H4 (cell line): Measurements from ENCODE around the gene ZNF324B. TPM values are rescaled to one million over a fixed set of nuclear protein-coding genes. Genes with fewer than 3 reads are reported as not detected.
"Not testable (repeated sequence)": the region's sequence is repeated elsewhere in the genome, so short reads cannot be mapped to it uniquely, and the experiment has no call there.

ENCODE experiments used
- DNase-seq: peaks from one replicate; pipeline ENCODE4 v3.0.0-alpha.2; 2015; ENCODE audit warnings: low spot score
- total RNA-seq: library from RNA; depleted of rRNA; stranded (reverse); fragments of >200 nt; shearing (Covaris generic); gene quantifications from 2 replicates; pipeline ENCODE4 v1.2.3, GENCODE V29; 2014

The ZNF324B gene
- total RNA-seq, 1 experiment from 2014 or later = 3.3 TPM

DNA sequence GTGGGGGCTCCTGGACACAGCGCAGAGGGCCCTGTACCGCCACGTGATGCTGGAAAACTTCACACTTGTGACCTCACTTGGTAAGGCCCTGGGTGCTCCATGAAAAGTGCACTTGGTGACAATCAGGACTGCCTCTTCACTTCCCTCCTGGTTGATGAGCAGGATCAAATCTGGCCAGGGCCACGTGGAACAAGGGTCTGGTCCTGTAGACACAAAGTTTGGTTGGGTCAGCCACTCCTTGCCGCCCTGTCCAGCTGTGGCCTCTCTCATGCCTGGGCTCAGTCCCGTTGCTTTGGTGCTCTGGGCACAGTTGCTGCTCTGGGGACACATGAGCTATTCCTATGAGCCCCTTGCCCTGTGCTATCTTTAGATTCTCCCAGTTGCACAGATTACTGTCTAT, 2.3 kb downstream of the ZNF324B start:
- no peak for DNase-seq

GRCh38 chr19:58455306-58455705, 3.9 kb downstream of the ZNF324B start:
- no peak for DNase-seq

DNA sequence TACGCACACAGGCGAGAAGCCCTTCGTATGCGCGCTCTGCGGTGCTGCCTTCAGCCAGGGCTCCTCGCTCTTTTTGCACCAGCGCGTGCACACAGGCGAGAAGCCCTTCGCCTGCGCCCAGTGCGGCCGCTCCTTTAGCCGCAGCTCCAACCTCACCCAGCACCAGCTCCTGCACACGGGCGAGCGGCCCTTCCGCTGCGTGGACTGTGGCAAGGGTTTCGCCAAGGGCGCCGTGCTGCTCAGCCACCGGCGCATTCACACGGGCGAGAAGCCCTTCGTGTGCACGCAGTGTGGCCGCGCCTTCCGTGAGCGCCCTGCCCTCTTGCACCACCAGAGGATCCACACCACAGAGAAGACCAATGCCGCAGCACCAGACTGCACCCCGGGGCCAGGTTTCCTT, 4.7 kb downstream of the ZNF324B start:
- DNase-seq = no peak

GRCh38 chr19:58460039-58460438, 8.6 kb downstream of the ZNF324B start:
- DNase-seq = no peak

DNA sequence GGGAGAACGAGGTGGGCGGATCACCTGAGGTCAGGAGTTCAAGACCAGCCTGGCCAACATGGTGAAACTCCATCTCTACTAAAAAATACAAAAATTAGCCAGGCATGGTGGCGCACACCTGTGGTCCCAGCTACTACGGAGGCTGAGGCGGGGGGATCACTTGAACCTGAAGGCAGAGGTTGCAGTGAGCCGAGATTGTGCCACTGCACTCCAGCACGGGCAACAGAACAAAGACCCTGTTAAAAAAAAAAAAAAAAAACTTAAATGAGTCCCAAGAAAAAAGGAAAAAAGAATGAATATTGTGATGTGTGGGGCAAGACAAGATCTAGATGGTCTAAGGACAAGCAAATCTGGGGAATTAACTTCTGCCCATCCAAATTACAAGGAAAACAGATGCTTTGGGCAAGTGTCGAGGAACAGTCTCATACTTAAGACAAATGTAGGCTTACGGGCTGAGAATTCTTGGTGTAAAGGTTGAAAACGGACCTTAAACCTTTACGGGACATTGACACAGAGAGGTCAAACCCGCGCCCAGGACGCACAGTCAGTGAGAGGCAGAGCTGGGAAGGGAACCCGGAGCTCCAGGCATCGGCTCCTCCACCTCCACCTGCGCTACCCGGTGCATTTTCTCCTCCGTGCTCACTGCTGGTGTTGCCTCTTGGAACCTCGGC, 14.8 kb downstream of the ZNF324B start:
- DNase-seq = no peak

DNA sequence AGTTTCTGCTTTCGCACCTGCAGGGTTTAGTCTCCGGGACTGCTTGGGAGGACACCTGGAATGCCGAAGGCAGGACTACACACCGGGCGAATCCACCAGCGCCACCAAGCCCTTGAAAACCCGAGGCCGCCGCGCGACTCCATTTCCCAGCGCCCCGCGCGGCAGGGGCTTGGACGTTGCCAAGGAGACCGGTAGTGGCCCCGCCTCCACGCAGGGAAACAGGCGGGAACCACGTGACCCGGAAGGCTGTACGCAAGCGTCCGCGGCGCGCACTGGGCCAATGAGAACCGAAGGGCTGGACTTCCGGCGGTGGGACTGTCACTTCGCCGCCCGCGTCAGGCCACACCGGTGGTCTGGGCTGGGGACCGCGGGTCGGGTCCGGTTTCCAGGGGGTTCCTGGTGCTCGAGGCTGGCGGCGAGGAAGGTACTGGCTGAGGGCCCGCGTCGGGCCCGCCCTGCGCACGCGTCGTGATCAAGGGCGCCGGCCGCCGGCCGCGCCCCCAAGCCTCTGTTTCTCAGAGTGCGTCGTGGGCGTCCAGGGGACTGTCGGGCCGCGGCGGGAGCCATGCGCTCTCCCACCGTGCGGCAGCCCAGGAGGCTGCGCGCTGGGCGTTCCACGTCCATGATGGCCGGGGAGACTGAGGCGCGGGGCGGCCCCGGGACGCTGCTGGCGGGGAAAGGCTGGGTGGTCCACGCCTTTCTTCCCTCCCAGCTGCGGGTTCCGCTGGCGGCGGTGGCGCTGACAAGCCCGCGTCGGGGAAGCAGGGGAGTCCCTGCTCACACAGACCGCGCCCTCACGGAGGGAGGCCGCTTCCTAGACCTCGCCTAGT, 15.6 kb downstream of the ZNF324B start, which contains the start of gene ZNF324:
Gene ZNF324, plus strand, starts transcription at position 321 of the 830 bp plus-strand sequence. CDS start 2,106 bp downstream, outside the sequence.
- peak; percentile 97 for DNase-seq

DNA sequence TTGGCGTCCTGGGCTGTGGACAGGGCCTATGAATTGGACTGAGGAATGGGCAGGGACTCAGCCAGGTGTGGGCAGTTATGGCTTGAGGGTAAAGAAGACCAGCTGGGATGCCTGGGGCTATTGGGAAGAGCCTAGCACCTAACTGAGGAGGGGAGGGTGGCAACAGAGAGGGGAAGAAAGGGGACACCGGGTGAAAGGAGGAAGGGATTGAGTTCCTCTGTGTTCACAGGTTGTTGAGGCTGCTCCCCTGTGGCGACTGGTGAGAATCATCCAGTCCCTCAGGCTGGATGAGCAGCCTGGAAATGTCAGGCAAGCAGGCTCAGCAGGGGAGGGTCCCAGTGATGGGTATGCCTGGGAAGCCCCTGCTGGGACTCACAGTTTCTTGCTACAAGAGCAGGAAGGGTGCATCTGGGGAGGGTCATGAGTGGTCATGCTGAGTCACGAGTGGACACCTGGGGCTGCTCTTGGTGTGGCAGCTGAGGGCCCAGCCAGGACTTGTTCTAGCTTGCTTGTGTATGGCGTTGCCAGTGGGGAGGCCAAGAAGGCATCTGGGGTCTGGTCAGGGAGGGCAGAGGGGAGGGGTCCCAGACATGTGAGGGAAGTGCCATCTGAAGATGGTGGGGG, 16.9 kb downstream of the ZNF324B start:
- DNase-seq = no peak

GRCh38 chr19:58469241-58470013, 18.0 kb downstream of the ZNF324B start:
- no peak for DNase-seq

DNA sequence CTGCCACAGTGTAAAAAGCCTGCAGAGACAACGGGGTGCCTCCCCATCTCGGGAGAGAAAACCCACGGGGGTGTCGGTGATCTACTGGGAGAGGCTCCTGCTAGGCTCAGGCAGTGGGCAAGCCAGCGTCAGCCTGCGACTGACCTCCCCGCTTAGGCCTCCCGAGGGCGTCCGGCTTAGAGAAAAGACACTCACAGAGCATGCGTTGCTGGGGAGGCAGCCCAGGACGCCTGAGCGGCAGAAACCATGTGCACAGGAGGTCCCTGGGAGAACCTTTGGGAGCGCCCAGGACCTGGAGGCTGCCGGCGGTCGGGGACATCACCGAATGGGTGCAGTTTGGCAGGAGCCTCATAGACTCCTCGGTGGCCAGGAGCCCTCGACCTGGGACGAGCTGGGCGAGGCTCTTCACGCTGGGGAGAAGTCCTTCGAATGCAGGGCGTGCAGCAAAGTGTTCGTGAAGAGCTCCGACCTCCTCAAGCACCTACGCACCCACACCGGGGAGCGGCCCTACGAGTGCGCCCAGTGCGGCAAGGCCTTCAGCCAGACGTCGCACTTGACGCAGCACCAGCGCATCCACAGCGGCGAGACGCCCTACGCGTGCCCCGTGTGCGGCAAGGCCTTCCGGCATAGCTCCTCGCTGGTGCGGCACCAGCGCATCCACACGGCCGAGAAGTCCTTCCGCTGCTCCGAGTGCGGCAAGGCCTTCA, 19.6 kb downstream of the ZNF324B start:
- DNase-seq = not testable (repeated sequence)

DNA sequence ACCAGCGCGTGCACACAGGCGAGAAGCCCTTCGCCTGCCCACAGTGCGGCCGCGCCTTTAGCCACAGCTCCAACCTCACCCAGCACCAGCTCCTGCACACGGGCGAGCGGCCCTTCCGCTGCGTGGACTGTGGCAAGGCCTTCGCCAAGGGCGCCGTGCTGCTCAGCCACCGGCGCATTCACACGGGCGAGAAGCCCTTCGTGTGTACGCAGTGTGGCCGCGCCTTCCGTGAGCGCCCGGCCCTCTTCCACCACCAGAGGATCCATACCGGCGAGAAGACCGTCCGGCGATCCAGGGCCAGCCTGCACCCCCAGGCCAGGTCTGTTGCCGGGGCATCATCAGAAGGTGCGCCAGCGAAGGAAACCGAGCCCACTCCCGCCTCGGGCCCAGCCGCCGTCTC, 20.3 kb downstream of the ZNF324B start:
- DNase-seq = no peak

DNA sequence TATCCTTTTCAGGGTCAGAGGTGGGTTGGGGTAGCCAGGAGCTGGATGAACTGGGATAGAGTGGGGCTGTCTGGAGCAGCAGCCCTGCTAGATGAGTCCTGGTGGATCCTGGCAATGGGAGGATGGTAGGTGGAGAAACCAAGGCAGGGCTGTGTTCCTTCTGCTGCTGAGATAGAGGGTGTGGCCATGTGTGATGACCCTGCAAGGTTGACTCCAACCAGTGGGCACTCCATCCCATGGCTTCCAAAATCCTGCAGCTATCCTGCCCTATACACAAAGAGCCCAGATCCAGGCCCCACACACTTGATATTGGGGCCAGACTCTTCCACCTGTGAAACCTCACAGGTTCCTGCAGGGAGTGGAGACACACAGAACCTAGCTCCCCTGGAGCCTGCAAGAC, 22.4 kb downstream of the ZNF324B start:
- no peak for DNase-seq

DNA sequence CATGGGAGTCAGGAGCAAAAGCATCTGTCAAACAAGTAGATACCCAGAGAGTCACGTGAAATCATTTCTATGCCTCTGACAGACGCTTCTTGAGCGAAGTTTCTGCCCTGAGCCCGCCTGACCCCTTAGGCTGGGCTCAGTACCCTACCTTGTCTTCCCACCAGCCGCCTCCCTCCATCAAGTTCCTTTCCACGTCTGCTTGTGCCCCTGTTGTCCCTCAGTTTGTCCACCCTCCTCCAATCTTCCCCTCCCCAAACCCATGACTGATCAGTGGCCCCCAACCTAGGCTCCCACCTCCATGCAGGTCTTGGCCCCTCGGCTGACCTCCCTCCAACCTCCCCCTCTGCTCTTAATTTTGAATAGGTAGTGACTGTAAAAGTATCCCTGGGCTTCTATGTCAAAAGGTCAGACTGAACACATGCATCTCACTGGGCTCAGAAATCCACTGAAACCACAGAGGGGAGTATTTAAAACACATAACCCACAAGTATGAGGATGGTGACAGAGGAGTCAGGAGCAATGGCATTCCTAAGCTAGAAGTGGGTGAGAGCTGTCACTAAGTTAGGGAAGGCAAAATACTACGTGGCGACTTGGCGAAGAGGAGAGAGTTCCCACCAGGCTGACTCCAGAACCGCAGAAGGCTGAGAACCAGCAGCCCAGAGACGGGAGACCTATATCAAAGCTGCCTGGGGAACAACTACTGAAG, 23.0 kb downstream of the ZNF324B start:
- DNase-seq = peak; percentile 70

- no peak for DNase-seq
Observed at GRCh38 chr19:58474997-58475713, 23.7 kb downstream of the ZNF324B start.

DNA sequence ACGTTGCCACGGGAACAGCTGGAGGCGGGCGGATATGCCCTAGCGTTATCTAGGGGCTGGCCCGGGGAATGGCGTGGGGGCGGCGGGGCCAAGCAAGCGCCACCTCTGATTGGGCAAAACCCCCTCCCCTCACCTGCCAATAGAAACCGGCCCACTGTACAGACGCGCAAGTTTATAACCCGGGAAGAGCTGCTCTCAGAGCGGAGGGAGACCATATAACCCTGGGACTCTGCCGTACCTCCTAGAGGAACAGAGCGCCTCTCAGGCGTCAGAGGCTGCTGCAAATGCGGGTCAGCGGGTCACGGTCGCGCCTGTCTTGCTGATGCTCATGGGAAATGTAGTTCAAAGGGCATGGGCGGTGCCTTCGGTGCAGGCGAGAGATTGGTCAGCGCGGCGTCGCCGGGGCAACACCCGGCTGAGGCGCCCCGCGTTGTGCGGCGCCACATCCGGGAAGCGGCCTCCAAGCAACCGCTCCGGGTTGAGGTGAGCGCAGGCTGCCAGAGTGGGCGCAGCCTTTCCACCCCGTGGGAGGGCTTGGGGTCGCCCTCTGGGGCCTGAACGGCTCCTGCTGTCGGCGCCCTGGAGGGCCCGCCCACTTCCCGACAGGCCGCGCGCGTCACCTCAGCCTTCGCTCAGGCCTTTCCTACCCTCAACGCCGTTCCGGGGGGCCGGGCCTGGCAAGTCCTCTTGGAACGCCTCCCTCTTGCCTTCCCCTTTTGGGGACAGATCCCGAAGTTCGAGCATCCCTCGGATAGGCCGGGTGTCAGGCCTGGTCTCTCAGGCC, 24.5 kb downstream of the ZNF324B start, which contains the start of gene ZNF446:
Gene ZNF446, plus strand, starts transcription at position 639 of the 784 bp plus-strand sequence. CDS start 867 bp downstream, outside the sequence.
- DNase-seq = peak; percentile 99

DNA sequence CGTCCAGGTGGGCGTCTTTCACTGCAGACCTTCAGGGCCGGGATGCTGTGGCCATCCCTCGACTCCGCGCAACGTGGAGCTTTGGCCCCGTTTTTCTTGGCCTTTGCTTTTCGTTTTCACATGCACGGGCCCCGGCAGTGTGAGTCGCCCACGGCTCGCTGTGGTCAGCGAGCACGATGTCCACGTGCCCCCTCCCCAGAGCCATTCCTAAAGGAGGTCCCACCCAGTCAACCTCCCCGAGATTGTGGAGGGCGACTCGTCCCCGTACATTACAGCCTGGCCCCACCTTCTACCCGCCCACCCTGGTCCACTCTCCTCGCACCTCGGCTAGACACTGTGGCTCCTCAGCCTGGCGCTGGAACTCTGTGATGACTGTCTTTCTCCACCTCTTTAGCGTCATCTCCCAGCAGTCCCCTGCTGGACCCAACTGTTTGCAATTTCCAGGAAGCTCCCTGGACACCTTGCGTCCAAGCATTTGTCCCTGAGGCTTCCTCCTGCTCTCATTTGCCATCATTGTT, 25.1 kb downstream of the ZNF324B start:
- DNase-seq = no peak

GRCh38 chr19:58477130-58477529, 25.7 kb downstream of the ZNF324B start:
- DNase-seq = no peak

DNA sequence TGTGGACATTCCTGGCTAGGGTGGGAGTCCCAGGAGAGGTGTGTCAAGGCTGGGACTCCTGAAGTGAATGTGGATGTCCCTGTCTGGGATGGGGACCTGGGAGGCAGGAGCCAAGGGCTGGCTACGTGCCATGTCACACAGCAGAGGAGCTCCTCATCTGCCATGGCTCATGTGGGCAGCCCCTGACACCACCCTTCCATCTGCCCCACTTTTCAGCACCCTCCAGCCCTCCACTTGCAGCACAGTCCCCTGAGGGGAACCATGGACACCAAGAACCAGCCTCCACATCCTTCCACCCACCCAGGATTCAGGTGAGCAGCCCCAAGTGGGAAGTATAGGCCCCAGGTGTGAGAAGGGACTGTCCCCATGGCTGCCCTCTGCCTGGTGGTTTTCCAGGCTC, 26.4 kb downstream of the ZNF324B start:
- no peak for DNase-seq

DNA sequence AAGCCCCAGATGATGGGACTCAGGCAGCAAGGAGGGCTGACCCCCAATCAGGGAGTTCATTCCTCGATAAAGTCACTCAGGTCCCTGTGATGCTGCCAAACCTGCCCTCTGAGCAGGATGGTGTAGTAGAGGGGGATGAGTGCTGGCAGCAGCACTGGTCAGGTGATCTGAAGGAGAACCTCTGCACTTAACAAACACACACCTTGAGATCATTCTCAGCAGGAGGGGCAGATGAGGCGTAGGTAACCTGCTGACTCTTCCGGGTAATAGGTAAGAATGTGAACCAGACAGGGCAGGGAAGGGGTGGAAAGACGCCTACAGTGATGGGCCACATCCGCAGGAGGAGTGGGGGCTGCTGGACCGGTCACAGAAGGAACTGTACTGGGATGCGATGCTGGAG, 27.9 kb downstream of the ZNF324B start:
- no peak for DNase-seq
